ENCODE measurements around the gene TIGAR.

Gene TIGAR, protein sequence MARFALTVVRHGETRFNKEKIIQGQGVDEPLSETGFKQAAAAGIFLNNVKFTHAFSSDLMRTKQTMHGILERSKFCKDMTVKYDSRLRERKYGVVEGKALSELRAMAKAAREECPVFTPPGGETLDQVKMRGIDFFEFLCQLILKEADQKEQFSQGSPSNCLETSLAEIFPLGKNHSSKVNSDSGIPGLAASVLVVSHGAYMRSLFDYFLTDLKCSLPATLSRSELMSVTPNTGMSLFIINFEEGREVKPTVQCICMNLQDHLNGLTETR
- 8.4 reads per million, percentile 28 among the genes with 10 or more reads in this experiment for total RNA-seq

- DNase-seq = peak; percentile 86
Observed at GRCh38 chr12:4320853-4321701, at the start of gene TIGAR. Gene TIGAR, plus strand, starts transcription at chr12:4321213. Its CDS starts 59 bp downstream, at chr12:4321272.

DNA sequence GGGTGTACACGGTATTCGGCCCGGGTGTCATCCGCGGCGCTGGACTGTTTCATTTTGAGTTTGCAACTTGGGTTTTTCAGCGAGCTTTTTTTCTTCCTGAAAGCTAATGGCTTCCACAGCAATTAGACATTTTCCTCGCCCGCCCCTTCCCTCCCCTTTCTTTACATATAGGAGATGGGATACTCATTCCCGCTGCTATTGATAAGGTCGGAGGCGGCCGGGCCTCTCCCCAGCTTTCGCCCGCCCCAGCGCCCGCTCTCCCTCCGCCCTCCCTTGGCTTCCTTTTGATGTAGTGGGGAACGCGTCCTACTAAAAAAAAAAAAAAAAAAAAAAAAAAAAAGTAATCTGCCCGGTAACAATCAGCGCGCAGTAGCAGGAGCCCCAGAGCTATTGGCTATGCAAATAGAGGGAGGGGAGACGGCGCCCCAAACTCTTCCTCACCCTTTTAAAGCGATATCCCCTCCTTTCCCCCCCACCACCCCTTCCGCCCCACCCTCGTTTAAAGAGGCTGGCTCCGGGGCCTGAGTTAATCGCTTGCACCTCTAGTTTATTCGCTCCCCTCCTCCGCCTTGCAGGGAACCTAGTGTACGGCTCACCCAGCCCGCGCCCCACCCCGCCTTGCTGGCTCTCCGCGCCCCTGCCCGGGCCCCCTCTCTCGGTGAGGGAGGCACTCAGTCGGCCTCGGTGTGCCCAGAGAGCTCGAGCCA is 49.1 kb upstream of the TIGAR start:
- DNase-seq = peak; percentile 83

- peak; percentile 52 for DNase-seq
Observed at GRCh38 chr12:4272424-4273272, 48.4 kb upstream of the TIGAR start.

- DNase-seq = no peak
Observed at GRCh38 chr12:4273273-4273651, 47.8 kb upstream of the TIGAR start.

GRCh38 chr12:4273652-4274395 is 47.2 kb upstream of the TIGAR start, which contains the start of gene CCND2:
Gene CCND2, plus strand, starts transcription at chr12:4273762. Its CDS starts 279 bp downstream, at chr12:4274041.
- peak; percentile 57 for DNase-seq

DNA sequence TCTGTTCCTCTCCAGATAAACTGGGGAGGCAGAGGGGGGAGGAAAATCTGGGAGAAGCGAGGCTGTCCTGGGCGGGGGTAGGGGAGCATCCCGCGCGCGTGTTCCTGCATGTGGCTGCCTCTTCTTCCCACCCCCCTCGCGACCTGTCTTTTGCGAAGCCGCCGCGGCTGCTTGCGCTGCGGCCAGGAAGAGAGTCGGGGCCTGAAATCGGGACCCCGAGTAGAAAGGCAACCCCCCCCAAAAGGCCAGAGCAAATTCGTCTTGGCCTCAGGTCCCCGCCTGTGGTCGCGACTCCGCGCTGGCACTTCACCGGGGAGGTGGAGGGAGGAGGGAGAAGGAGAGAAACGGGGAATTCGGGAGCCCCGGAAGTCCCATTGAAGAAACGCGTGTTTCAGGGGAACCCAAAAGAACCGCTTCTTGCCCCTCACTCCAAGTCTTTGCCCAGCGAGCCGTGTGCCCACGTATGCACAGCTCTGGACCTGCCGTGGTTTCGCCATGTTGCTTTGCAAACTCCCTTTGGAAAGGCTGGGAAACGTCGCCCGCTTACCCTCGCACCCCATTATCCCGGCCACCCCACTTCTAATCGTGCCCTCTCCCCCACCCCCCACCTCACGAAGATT is 46.5 kb upstream of the TIGAR start:
- no peak for DNase-seq

- no peak for DNase-seq
Observed at GRCh38 chr12:4275016-4275869, 45.8 kb upstream of the TIGAR start.

GRCh38 chr12:4275870-4276301 is 45.1 kb upstream of the TIGAR start:
- DNase-seq = no peak

DNA sequence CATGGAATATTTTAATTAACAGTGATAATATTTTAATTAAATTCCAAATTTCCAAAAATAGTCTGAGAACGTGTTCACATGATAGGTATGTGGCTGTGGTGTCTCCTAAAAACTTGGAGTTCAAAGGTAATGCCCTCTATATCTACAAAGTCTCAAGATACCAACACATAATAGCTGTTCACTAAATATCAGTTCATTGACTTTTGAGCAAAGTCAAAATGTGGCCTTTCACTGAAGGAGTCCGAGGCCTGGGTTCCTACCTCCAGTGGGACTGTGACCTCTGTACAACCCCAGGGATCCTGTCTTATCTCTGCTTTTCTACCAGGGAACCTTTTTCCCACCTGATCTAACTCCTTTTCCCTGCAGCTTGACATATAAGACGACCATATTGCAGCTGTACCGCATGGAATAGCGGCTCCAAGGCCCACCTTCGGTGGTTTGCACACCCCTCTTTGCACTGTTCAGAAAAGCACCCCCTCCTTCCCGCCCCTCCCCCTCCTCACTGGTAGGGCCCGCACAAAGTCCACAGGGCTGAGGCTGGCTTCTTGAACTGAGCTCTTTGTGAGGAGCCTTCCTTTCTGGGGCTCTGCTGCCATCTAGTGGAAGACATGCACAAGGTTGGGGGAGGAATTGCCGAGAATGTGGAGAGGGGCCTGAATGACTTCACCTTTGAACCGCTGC is 44.3 kb upstream of the TIGAR start:
- DNase-seq = peak; percentile 86

DNA sequence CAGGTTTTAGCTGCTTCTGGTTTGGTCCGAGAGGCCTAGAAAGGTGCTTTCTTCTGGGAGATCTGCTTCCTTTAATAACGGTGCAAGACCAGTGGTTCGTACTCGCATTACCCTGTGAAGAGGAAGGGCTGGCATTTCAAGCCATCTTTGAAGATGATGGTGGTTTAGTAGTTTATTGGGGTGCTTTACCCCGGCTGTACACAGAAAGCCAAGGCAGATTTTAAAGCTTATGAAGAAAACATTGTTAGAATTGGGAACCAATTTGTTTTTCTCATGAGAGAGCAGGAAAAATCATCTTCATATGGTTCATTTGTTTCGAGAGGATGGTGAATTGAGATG is 43.8 kb upstream of the TIGAR start:
- no peak for DNase-seq

- no peak for DNase-seq
Observed at GRCh38 chr12:4277857-4278256, 43.2 kb upstream of the TIGAR start.

DNA sequence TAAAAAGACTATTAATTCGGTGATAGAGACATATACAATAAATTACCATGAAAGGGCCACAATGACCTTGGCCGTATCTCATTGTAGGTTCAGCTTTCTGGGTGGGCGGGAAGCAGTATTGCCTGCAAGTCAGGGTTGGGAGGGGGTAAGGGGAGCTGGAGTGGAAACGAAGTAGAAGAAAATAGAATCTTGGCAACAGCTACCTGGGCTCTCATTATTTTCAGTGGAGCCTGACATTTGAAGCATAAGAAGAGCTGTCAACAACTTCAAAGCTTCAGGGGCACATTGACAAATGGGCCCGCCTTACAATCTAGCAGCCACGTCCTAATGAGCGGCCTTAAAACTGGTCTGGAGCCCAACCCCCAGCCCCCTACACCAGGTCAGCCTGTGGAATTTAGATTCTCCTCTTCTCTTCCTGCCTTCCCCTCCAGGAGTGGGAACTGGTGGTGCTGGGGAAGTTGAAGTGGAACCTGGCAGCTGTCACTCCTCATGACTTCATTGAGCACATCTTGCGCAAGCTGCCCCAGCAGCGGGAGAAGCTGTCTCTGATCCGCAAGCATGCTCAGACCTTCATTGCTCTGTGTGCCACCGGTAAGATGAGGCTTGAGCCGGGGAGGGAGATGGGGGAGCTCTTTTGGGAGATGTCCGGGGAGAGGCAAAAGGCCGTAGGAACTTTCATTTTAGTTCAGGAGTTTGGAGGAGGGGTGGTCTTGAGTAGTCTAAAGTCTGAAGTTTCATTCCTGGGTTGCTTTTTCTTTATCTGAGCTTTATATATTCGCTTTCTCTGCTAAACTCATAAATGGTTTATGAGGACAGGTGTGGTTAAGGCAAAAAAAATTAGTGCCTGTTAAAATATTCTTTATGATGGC is 42.5 kb upstream of the TIGAR start:
- DNase-seq = no peak

GRCh38 chr12:4279198-4279690 is 41.8 kb upstream of the TIGAR start:
- DNase-seq = no peak

DNA sequence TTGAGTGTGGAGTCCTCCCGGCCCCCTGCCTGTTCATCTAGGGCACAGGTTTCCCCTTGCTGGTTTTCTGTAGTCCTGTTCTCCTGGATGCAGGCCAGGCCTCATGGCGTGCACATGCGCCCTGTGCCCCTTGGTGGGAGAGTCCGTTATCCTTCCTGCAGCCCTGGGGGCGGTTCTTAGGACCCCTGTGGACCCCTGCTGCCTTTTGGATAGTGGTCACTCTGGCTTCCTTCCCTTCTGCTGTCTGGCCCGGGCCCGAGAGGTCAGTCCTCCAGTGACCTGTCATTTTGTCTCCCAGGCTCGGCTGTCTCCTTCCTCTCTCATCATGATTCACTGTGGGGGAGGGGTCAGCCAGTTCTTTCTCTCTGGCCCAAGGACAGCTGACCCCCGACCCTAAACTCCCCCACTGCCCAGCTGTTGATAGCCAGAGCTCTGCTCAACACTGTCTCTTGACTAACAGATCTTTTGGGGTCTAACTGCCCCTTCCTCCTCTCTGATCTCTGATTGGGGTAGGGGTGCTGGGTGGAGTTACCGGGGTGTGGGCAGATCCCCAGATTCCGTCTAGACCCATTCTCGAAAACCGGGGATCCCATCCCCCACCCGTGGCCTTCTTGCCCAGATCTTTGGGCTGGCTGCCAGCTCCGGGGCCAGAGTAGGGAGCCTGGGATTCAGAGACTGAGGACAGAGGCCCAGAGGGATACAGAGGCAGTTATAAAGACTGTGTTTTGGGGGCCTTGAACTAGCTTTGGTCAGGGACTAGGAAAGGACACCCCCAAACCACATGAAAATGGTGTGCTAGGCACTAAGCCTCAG is 40.5 kb upstream of the TIGAR start:
- DNase-seq = no peak

DNA sequence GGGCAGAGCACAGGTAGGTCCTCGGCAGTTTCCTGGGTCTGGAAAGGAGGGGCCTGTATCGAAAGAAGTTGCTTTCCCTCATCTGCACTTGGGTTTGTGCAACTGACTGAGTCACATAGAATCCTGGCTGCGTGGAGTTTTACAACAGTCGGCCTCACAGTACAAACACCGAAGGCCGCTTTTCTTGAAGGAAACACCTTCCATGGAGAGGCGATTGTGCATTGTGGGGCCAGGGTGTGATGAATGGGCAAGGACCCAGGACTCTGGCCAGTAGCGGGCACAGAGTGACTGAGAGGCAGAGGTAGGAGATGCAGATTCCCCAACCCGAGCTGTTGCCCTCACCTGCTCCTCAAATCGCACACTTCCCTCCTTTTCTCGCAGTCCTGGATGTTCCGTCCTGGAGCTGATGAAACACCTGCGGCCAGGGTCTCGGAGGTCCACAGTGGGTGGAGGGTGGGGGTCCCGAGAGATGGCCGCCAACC is 39.8 kb upstream of the TIGAR start:
- DNase-seq = no peak

DNA sequence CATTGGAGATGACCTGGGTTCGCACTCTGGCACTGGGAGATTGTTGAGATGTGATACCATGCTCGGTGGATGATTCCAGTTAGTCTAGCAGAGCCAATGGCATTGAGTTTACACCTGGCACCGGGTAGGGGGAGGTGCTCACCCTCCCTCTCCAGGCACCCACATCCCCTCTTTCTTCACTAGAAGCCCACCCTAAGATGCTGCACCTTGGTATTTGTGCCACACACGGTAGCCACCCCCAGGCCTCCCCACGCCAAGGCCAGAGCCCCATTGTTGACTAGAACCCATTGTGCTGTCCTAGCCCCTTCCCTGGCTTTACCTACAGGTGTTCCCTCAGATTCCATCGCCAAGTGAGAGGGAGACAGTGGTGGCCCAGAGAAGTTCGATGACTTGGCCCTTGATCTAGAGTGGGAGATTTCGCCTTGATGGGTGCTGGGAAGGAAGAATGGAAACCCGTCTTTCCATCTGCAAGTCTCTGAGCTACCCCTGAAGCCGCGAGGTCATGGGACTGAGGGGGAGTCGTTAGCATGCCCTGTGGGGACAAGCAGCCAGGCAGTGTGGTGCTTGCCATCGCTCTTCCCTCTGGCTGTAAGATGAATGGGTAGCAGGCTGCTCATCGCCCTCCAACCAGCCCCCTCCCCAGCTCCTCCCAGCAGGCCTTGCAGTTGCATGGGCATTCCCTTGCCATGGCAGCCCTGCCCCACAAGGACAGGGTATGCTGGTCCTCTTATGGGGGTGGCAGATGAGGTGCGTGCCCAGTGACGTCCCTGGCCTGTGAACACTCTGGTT is 38.7 kb upstream of the TIGAR start:
- DNase-seq = no peak

Measured in effector CD4-positive, alpha-beta T cell (primary cell).